ENCODE data around the gene EXOC3L4.

Gene EXOC3L4

DNA sequence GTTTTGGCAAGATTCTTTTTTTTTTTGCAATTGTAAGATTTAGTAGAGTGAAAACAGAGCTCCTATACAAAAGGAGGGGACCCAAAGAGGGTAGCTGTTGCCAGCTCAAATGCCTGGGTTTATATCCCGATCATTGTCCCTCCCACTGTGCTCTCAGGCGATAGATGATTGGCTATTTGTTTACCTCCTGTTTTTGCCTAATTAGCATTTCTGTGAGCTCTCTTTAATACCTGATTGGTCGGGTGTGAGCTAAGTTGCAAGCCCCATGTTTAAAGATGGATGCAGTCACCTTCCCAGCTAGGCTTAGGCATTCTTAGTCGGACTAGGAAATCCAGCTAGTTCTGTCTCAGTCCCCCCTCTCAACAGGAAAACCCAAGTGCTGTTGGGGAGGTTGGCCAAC, 1.9 kb downstream of the EXOC3L4 start:
- Mint-ChIP-seq H3K4me1 (peaks cover 35% of the 10 kb centered on the region), H3K27ac (peak overlapping the region; percentile 5), H3K4me3 (no peak overlapping the region), H3K9me3 (no peaks in the 10 kb centered on the region), H3K36me3 (no peaks in the 10 kb centered on the region), H3K27me3 (peaks cover 19% of the 10 kb centered on the region)
- no peak for ATAC-seq

DNA sequence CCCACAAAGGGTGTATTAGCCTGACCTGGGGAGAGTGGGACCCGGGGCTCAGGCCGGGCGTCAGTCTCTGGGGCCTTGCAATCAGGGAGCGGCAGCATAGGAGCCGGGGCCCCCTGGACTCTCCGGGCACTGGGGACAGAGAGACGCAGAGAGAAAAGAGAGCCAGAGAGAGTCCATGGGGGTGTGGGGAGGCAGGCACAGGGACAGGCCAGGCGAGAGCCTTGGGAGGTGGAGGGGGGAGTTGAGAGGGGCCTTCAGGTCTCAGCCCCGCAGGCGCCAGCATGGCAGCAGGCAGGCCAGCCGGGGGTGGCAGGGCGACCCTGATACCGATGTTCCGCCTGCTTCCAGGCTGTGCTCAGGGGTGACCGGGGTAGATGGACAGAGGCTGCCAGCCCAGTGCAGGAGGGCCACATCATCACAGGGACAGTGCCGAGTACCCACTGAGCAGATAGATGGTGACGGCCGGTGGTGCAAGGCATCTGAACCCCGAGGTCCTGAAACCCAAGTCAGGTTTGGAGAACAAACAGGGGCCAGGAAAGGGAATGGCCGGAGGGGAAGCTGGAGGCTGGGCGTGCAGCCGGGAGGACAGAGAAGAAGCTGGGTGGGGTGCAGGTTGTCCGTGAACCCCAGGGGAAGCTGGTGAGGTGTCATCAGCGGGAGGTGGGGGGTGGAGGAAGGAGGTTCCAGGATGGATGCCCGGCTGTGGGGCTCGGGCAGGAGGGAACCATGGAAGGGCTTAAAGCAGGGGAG, 2.9 kb downstream of the EXOC3L4 start:
- Mint-ChIP-seq H3K9me3 (no peaks in the 10 kb centered on the region), H3K4me1 (peaks cover 32% of the 10 kb centered on the region), H3K4me3 (no peak overlapping the region), H3K27me3 (peaks cover 19% of the 10 kb centered on the region), H3K36me3 (no peaks in the 10 kb centered on the region), H3K27ac (peak overlapping the region; percentile 5)
- ATAC-seq, result peak; percentile 25

DNA sequence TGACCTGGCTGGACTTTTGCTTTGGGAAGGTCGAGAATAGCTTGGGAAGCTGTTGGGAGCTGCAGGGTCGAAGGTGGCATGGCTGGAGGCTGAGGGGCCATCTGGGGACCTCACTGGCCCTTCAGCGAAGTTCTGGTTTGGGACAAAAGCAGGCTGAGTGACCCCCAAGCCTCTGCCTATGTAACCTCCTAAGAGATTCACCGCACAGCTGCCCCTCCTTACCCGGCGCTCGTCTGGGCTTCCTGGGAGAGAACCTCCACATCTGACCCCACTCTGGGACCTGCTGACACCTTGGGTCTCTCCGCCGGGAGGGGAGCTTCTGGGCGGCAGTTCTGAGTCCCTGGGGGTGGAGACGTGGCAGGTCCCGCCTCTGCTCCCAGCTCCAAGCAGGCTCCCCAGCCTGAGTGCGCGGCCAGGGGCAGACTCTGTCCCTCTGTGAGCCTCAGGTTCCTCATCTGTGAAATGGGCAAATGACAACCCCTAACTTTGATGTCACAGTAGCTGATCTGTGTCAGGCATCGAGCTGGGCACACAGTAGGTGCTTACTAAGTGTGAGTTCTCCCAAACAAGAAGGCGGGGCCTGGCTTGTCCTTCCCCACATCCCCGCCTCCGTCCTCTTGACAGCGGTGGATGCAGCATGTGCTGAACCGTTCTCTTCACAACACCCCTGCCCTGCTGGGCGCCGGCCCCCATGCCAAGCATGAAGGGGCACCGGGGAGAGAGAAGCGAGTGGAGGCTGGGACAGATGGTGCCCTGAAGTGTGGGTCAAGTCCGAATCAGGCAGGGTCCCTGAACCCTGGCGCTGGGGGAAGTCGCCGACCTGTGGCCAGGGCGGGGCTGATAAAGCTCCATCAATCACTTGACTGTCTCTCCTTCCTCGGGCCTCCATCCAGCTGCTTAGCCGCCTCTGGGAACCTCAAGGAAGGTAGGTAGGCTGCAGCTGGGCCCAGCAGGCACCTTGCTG, 3.8 kb downstream of the EXOC3L4 start:
- H3K27me3 Mint-ChIP-seq, result peaks cover 26% of the 10 kb centered on the region
- peak overlapping the region; percentile 5 for H3K27ac Mint-ChIP-seq
- no peak overlapping the region for H3K4me3 Mint-ChIP-seq
- H3K4me1 Mint-ChIP-seq, result peaks cover 39% of the 10 kb centered on the region
- no peaks in the 10 kb centered on the region for H3K36me3 Mint-ChIP-seq
- no peak for ATAC-seq
- no peaks in the 10 kb centered on the region for H3K9me3 Mint-ChIP-seq

DNA sequence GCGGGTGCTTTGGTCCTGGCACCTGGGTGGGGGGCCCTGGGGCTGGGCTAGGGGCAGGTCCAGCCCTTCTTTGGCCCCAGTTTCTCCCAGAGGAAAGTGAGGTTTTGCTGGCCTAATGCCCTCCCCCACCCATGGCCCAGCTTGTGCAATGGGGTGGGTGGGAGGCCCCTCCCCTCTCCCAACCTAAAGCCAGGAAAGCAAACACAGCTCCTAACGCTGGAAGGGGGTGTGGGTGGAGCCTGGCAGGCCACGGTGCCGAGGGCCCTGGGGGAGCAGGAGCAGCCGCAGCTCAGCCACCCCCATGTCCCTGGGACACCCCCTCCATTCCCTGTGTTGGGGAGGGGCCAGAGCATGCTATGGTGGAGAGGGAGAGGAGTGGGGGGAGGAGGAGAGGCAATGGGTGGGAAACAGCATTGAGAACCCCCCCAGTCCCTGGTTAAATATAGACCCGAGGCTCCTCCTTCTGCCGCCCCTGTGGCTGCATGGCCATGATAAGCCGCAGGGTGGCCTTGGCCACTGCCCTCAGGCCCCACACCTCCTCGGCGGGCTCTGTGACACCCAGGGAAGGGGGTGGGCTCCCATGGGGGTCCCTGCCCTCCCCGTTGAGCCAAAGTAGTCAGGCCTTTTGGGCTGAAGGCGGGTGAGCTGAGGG, 4.7 kb downstream of the EXOC3L4 start:
- no peak overlapping the region for H3K4me3 Mint-ChIP-seq
- H3K27ac Mint-ChIP-seq, result no peak overlapping the region
- peaks cover 32% of the 10 kb centered on the region for H3K27me3 Mint-ChIP-seq
- no peak for ATAC-seq
- H3K36me3 Mint-ChIP-seq, result no peaks in the 10 kb centered on the region
- H3K9me3 Mint-ChIP-seq, result no peaks in the 10 kb centered on the region
- H3K4me1 Mint-ChIP-seq, result peaks cover 42% of the 10 kb centered on the region

DNA sequence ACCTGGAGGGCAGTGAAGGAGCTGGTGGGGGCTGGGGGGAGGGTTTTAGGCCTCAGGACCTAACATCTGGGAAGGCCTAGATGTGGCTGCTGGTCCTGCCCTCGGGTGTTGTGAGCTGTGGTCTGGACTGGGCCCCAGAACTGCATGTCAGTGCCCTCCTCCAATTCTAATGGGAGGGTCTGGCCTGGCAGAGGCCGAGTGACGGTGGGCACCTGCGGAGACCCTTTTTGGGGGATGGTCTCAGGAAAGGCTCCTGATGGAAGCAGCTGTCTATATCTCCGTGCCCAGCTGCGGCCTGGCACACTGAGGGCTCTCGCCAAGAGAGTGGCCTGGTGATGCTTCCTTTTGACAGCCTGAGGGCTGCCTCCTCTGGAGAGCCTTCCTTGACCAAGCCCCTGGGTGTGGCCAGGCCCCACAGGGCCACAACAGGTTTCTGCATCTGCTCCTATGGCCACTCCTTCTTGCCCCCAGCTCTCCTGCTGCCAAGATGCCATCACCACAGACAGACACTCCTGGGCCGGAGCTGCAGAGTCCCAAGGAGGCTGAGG, 5.3 kb downstream of the EXOC3L4 start:
- Mint-ChIP-seq H3K4me3 (no peak overlapping the region), H3K9me3 (no peaks in the 10 kb centered on the region), H3K36me3 (no peaks in the 10 kb centered on the region), H3K4me1 (peaks cover 38% of the 10 kb centered on the region), H3K27ac (peak overlapping the region; percentile 71), H3K27me3 (peaks cover 37% of the 10 kb centered on the region)
- no peak for ATAC-seq

DNA sequence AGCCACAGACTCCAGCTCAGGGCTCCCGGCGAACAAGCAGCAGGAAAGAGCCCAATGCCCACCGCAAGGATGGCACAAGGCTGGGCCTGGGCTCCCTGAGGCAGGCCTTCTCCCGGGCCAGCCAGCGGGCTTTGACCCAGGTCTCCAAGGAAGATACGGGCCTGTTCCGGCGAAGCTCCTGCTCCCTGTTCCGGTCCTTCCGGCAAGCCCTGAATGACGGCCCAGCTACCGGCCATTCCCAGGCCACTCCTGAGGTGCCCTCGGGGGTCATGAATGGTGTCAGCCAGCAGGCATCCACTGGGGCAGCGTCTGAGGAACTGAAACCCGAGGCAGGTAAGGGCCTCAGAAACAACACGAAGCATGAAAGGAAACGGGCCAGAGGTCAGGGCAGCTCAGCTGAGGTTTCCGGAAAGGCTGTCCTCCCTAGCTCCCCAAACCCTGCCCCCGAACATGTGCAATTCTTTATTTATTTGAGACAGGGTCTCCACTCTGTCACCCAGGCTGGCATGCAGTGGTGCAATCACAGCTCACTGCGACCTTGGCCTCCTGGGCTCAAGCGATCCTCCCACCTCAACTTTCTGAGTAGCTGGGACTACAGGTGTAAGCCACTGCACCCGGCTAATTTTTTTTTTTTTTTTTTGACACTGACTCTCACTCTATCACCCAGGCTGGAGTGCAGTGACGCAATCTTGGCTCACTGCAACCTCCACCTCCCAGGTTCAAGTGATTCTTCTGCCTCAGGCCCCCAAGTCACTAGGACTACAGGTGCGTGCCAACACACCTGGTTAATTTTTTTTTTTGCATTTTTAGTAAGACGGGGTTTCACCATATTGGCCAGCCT, 6.0 kb downstream of the EXOC3L4 start:
- Mint-ChIP-seq H3K9me3 (no peaks in the 10 kb centered on the region), H3K27ac (peak overlapping the region; percentile 71), H3K4me3 (peak overlapping the region; percentile 15), H3K4me1 (peaks cover 40% of the 10 kb centered on the region), H3K27me3 (peaks cover 44% of the 10 kb centered on the region), H3K36me3 (no peaks in the 10 kb centered on the region)
- peak; percentile 80 for ATAC-seq

DNA sequence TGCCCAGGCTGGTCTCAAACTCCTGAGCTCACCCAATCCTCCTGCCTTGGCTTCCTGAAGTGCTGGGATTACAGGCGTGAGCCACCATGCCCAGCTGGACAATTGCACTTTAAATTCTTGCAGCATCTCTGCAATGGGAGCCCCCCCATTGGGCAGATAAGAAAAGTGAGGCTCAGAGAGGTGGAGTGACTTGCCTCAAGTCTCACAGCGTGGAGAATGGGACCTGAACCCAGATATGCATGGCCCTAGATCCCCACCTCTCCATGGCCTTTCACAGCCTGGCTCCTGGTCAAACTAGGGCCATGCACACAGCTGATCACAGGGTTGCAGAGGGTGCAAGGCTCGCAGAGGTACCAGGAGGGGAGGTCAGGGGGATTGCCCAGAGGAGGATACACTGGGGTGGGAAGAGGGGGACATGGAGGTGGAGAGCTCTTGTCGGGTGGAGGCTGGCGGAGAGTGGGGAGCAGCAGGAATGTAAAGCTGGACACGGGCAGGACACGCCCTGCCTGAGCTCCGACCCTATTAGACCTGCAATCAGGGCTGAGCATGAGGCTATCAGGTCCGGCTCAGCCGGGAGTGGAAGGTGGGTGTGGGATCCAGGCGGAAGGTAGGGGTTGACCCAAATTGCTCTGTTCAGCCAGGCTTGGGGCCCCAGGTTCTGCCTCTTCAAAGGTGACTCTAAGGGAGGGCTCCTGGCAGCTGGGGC, 6.9 kb downstream of the EXOC3L4 start:
- no peak for ATAC-seq
- H3K9me3 Mint-ChIP-seq, result no peaks in the 10 kb centered on the region
- peaks cover 47% of the 10 kb centered on the region for H3K27me3 Mint-ChIP-seq

DNA sequence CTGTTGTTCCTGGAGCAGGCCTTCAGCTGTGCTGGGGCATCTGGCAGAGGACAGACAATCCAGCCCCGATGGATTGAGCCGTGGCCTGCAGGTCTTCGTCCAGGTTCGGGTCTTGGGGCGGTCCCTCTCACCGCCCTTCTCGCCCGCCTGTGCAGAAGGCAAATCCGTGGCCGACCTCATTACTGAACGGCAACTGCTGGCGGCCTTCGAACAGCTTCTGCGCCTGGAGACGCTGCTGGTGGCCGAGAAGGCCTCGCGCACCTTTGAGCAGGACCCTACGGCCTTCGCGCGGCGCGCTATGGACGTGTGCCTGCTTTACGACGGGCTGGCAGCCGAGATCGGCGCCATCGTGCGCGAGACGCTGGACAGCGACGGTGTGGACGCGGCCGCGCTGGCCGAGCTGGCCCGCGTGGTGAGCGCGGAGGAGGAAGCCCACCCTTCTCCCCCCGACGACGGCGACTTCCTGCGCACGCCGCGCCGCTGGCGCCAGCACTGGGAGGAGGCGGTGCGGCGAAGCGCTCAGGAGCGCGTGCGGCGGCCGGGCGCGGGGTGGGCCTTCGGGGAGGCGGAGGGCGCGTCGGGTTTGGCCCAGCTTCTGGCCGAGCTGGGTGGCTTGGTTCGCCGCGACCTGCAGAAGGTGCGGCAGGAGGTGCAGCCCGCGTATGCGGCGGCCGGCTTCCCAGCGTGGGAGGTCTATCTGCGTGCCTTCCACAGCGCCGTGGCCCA, 7.6 kb downstream of the EXOC3L4 start:
- ATAC-seq, result no peak
- peaks cover 40% of the 10 kb centered on the region for H3K27me3 Mint-ChIP-seq

More for the DNA sequence above, 6.9 kb downstream of the EXOC3L4 start:
- peak overlapping the region; percentile 71 for H3K27ac Mint-ChIP-seq
- peak overlapping the region; percentile 15 for H3K4me3 Mint-ChIP-seq
- no peaks in the 10 kb centered on the region for H3K36me3 Mint-ChIP-seq
- H3K4me1 Mint-ChIP-seq, result peaks cover 46% of the 10 kb centered on the region

DNA sequence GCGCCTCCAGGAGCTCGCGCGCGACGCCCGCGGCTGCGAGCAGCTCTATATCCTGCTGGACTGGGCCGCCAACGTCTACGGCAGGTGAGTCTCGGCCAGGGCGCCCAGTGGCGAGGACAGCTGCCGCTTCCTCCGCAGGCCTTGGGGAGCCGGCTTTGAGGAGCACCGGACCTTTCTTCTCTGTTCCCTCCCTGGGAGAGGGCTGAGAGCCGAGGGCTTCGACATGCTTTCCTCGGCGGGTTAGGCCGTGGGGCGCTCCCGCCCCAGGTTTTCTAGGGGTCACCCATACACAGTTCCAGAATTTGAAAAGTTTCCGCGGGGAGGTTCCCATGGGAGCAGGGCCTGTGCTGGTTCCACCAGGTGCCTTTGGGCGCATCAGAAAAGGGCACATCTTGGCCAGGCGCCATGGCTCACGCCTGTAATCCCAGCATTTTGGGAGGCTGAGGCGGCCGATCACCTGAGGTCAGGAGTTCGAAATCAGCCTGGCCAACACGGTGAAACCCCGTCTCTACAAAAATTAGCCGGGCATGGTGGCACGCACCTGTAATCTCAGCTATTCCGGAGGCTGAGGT, 8.2 kb downstream of the EXOC3L4 start:
- H3K4me1 Mint-ChIP-seq, result peaks cover 46% of the 10 kb centered on the region
- no peaks in the 10 kb centered on the region for H3K36me3 Mint-ChIP-seq
- peaks cover 33% of the 10 kb centered on the region for H3K27me3 Mint-ChIP-seq
- H3K27ac Mint-ChIP-seq, result no peak overlapping the region
- H3K9me3 Mint-ChIP-seq, result no peaks in the 10 kb centered on the region
- H3K4me3 Mint-ChIP-seq, result no peak overlapping the region
- no peak for ATAC-seq

More for the DNA sequence above, 7.6 kb downstream of the EXOC3L4 start:
- Mint-ChIP-seq H3K9me3 (no peaks in the 10 kb centered on the region), H3K4me1 (peaks cover 46% of the 10 kb centered on the region), H3K4me3 (no peak overlapping the region), H3K27ac (no peak overlapping the region), H3K36me3 (no peaks in the 10 kb centered on the region)

DNA sequence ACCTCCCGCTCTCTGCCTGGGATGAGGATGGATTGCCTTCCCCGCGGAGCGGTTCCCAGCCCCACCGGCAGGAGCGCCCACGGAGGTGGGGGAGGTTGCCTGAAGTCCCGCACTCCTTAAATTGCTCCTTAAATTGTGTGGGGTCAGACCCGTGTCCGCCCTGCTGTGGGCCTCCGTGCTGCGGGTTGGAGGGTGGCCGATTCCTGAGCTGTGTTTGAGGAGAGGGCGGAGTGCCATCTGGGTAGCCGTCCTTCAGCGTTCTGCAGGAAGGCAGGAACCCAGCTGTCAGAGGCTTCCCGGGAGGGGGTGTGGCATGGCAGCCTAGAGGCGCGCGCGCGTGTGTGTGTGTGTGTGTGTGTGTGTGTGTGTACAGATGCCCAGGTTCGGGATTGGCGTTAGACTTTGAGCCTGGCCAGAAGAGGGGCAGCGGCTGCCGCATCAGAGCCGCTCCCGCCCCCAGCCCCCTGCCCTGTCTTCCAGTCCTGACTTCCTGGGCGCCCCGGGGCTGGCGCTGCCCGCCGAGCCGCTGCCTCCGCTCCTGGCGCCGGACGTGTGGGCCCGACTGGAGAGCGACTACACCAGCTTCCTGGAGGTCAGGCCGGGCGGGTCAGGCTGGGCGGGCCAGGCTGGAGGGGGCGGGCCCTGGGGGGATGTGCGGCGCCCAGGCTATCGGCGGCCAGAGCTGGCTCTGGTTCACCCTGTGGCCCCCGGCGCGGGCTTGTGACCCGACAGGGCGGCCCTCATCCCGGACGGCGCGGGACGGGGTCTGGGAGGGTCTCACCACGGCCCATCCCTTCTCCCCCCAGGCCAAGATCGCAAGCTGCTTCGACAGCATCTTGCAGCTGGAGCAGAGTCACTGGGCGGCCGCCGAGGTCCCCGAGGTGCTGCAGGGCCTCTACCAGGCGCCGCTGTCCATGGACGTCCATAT, 9.2 kb downstream of the EXOC3L4 start:
- H3K4me3 Mint-ChIP-seq, result peak overlapping the region; percentile 4
- H3K27ac Mint-ChIP-seq, result peak overlapping the region; percentile 16
- H3K36me3 Mint-ChIP-seq, result no peaks in the 10 kb centered on the region
- no peak for ATAC-seq
- H3K9me3 Mint-ChIP-seq, result no peaks in the 10 kb centered on the region
- peaks cover 29% of the 10 kb centered on the region for H3K27me3 Mint-ChIP-seq
- H3K4me1 Mint-ChIP-seq, result peaks cover 48% of the 10 kb centered on the region

DNA sequence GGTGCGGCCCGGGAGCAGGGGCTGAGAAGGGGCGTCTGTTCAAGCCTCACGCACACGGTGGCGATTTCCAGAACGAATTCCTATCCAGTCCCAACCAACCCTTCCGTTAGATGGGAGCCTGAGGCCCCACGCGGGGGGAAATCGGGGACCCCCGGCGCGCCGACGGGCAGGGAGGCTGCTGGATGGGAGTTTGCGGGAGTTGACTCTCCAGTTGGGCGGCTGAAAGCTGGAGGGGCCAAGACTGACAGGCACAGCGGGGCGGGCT, 9.8 kb downstream of the EXOC3L4 start:
- Mint-ChIP-seq H3K27ac (no peak overlapping the region), H3K9me3 (no peaks in the 10 kb centered on the region), H3K27me3 (peaks cover 29% of the 10 kb centered on the region), H3K4me3 (no peak overlapping the region), H3K36me3 (no peaks in the 10 kb centered on the region), H3K4me1 (peaks cover 51% of the 10 kb centered on the region)
- no peak for ATAC-seq

DNA sequence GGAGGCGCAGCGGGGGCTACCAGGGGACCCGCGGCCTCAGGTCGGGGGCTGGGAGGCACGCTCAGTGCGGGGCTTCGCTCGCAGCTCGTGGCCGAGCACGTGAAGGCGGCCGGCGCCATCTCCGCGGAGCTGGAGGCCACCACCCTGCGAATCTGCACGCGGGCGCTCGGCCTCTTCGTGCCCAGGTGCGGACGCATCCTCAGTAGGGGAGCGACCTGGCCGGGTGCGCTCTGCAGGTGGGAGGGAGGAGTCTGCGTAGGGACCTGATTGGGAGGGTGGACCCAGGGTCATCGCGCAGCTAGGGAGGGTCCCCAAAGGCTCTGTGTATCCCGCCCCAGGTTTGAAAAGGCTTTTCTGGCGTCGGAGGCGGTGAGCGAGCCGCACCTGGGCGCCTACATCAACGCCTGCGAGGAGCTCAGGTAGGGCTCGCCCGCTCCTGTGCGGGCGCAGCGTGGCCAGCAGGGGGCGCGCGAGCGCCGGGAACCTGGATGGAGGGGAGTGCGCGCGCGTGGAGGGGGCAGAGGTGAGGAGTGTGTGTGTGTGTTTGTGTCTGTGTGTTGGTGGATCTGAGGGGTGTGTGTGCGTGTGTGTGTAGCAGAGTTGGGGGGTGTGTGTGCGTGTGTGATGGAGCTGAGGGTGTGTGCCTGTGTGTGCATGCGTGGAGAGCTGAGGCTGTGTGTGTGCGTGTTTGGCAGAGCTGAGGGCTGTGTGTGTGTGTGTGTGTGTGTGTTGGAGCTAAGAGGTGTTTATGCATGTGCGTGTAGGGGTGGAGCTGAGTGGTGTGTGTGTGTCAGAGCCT, 10.3 kb downstream of the EXOC3L4 start:
- Mint-ChIP-seq H3K27ac (no peak overlapping the region), H3K36me3 (no peaks in the 10 kb centered on the region), H3K4me1 (peaks cover 55% of the 10 kb centered on the region), H3K4me3 (peak overlapping the region; percentile 27), H3K27me3 (peaks cover 32% of the 10 kb centered on the region), H3K9me3 (no peaks in the 10 kb centered on the region)
- ATAC-seq, result peak; percentile 82
